GM08714 (cell line): ENCODE results near the gene C16orf78.

Source experiments
- H3K4me3 ChIP-seq: fragments of 200-500 bp; sonication (Bioruptor generic); 2 replicates; pipeline ENCODE4 v1.5.1; 2014; ENCODE audit warnings: mild to moderate bottlenecking, low read length, inconsistent platforms
- ZNF274 ChIP-seq: IDR thresholded peaks from 2 replicates; pipeline ENCODE4 v1.6.1; 2012; ENCODE audit warnings: mild to moderate bottlenecking, low read depth, low read length

Gene C16orf78

DNA sequence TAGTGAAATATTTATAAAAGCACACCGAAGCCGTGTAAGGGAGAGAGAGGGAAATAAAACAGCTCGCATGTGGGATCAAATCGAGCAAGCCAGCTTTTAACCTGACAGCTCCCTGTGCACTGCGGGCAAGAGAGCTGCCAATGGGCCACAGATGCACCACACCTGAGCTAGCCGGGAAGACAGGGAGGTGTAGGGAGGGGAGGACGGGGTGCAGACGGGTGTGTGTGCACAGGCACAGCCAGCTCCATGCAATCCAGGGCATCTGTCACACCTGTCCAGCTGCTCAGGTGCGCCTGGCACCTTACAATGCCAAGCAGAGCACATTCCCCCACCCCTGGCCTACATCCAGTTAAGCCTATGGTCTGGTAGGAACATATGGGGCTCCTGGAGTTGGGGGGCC lies 70.0 kb downstream of the C16orf78 start:
- TF ChIP-seq ZNF274 = no peak
- H3K4me3 ChIP-seq = no peak overlapping the region

DNA sequence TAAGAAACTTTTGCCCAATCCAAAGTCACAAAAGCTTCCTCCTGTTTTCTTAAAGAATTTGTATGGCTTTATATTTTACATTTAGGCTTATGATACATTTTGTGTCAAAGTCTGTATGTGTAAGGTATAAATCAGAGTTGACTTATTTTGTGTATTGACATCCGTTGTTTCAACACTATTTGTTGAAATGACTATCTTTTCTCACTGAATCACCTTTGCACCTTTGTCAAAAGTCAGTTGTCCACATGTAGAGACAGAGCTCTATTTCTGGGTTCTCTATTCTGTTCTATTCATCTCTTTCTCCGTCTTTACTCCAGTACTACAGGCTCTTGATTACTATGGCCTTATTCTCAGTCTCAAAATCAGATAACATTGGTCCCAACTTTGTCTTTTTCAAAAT lies 73.2 kb downstream of the C16orf78 start:
- H3K4me3 ChIP-seq = no peak overlapping the region

More for the DNA sequence above, 73.2 kb downstream of the C16orf78 start:
- no peak for TF ChIP-seq ZNF274
